Ectodermal cell (in vitro differentiated cells): ENCODE data around the gene CLEC4G.

ENCODE experiments used
- H3K27ac ChIP-seq: 2 replicates; pipeline ENCODE4 v1.7.0; 2013; ENCODE audit warnings: mild to moderate bottlenecking, low read depth, low read length; ENCODE audit not compliant: insufficient read depth, poor library complexity, severe bottlenecking
- H3K27me3 ChIP-seq: 2 replicates; pipeline ENCODE4 v1.7.0; 2013; ENCODE audit warnings: mild to moderate bottlenecking, low read length; ENCODE audit not compliant: insufficient read depth, control insufficient read depth, poor library complexity, severe bottlenecking
- H3K36me3 ChIP-seq: one replicate; pipeline ENCODE4 v1.7.0; 2013; ENCODE audit warnings: low read length; ENCODE audit not compliant: control insufficient read depth, insufficient read depth
- H3K4me1 ChIP-seq: one replicate; pipeline ENCODE4 v1.7.0; 2013; ENCODE audit warnings: low read length; ENCODE audit not compliant: control insufficient read depth, insufficient read depth
- H3K4me3 ChIP-seq: 2 replicates; pipeline ENCODE4 v1.7.0; 2013; ENCODE audit warnings: low read depth, low read length, control low read depth; ENCODE audit not compliant: insufficient read depth
- H3K9me3 ChIP-seq: 2 replicates; pipeline ENCODE4 v1.7.0; 2013; ENCODE audit warnings: mild to moderate bottlenecking, low read length, moderate library complexity; ENCODE audit not compliant: control insufficient read depth
- WGBS, 2 experiments: methylation state at CpG; one replicate each; pipeline ENCODE4 v1.1.7; 2013; ENCODE audit warnings: missing lambda C conversion rate in 2 of 2; 5-methylcytosine and 5-hydroxymethylcytosine counted together

Gene CLEC4G

DNA sequence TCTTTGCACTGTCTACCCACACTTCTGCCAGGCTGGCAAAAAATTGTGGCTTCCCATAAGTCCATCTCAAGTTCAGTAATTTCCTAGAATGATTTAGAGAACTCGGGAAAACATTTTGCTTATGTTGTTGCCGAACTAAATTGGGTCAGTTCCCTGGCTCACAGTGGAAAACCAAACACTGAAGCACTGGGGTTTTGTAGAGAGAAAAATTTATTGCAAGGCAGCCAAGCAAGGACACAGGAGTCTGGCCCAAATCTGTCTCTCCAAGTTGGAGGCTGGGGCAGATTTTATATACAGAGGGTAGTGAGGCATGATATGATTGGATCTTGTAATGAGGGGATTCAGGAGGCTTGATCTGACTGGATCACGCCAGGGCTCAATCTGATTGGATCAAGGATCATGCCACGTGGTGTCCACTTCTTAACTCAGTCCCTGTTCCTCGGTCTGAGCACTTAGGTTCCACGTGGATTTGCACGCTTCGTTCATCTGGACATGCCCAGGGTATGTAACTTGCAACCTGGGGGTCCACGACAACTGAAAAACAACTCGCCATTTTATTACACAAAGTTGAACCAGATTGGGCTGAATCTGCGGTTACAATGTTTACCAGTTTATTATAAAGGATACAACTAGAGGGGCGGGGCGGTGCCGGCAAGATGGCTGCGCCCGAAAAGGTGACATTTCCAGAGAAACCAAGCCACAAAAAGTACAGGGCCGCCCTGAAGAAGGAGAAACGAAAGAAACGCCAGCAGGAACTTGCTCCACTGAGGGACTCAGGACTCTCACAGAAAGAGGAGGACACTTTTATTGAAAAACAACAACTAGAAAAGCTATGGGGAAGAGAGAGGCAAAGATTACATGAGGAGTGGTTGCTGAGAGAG lies 8.1 kb upstream of the CLEC4G start:
- WGBS, 2 experiments, result 85 to 87% methylated on average over 19 of the region's 19 CpGs
- no peak overlapping the region for H3K4me3 ChIP-seq
- H3K36me3 ChIP-seq, result no peaks in the 10 kb centered on the region
- no peaks in the 10 kb centered on the region for H3K9me3 ChIP-seq
- peaks cover 22% of the 10 kb centered on the region for H3K27me3 ChIP-seq
- no peaks in the 10 kb centered on the region for H3K4me1 ChIP-seq
- H3K27ac ChIP-seq, result no peak overlapping the region

GRCh38 chr19:7739211-7739755 lies 7.4 kb upstream of the CLEC4G start:
- H3K27ac ChIP-seq, result no peak overlapping the region
- H3K9me3 ChIP-seq, result no peaks in the 10 kb centered on the region
- H3K4me3 ChIP-seq, result no peak overlapping the region
- H3K36me3 ChIP-seq, result no peaks in the 10 kb centered on the region
- peaks cover 30% of the 10 kb centered on the region for H3K27me3 ChIP-seq
- 68 to 69% methylated on average over 2 of the region's 2 CpGs for WGBS, 2 experiments
- no peaks in the 10 kb centered on the region for H3K4me1 ChIP-seq

DNA sequence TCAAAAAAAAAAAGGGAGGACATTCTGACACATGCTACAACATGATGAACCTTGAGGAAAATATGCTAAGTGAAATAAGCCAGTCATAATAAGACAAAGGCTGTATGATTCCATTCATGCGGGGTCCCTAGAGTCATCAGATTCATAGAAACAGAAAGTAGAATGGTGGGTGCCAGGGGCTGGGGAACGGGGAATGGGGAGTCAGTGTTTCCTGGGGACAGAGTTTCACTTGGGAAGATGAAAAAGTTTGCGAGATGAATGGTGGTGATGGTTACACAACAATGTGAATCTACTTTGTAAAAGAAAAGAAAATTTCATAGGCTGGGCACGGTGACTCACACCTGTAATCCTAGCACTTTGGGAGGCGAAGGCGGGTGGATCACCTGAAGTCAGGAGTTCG lies 6.1 kb upstream of the CLEC4G start:
- Histone ChIP-seq H3K27ac (no peak overlapping the region), H3K4me1 (no peaks in the 10 kb centered on the region), H3K9me3 (no peaks in the 10 kb centered on the region), H3K4me3 (no peak overlapping the region), H3K36me3 (no peaks in the 10 kb centered on the region), H3K27me3 (peaks cover 36% of the 10 kb centered on the region)
- WGBS, 2 experiments, result 84% methylated on average over 7 of the region's 7 CpGs

GRCh38 chr19:7737215-7737614 lies 5.3 kb upstream of the CLEC4G start:
- WGBS, 2 experiments, result 89% methylated on average over 11 of the region's 11 CpGs
- peaks cover 41% of the 10 kb centered on the region for H3K27me3 ChIP-seq
- H3K4me3 ChIP-seq, result no peak overlapping the region
- no peaks in the 10 kb centered on the region for H3K4me1 ChIP-seq
- H3K36me3 ChIP-seq, result no peaks in the 10 kb centered on the region
- no peaks in the 10 kb centered on the region for H3K9me3 ChIP-seq
- no peak overlapping the region for H3K27ac ChIP-seq

GRCh38 chr19:7736148-7736547 lies 4.2 kb upstream of the CLEC4G start:
- Histone ChIP-seq H3K27ac (no peak overlapping the region), H3K27me3 (peaks cover 52% of the 10 kb centered on the region), H3K4me3 (no peak overlapping the region), H3K36me3 (no peaks in the 10 kb centered on the region), H3K4me1 (no peaks in the 10 kb centered on the region), H3K9me3 (no peaks in the 10 kb centered on the region)
- WGBS, 2 experiments, result 41 to 59% methylated on average over 1 of the region's 1 CpG

DNA sequence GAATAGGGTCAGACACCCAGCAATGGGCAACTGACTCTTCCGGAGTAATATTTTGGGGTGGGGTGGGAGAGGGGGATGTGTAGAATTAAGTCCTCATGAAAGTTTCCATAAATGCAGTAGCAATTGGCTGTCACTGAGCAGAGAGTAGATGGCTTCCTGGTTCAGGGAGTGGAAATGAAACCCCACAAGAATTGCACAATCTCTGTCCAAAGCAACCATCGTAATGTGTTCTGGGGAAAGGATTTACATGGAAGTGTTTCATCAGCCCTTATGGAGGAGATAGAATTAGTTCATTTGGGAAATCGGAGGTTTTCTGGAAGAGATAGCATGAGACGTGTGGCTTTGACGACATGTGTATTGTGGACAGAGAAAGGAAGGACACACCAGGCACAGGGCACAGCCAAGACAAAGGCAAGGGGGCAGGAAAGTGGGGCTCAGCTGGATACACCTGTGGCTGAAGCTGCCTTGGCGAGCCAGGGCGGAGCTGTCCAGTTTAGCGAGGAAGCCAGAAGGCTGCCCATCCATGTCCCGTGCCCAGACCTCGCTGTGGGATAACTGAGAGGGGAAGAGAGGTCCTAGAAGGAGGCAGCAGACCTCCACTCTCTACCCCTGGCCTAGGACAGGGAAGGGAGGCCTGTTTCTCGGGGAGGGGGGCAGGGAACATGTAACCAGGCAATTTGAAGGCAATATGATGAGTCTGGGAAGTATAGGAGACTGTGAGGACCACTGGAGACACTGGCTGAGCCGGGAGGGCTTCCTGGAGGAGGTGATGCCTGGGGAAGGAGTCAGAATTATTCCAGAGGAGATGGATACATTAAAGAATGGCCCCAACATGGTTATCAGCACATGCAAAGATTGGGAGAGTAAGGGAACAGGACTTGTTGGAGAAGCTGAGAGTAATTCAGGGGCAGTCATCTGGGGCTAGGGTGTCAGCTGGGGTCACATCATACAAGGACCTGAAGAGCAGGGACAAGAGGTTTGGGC lies 2.6 kb upstream of the CLEC4G start:
- peaks cover 63% of the 10 kb centered on the region for H3K27me3 ChIP-seq
- no peaks in the 10 kb centered on the region for H3K9me3 ChIP-seq
- 63 to 65% methylated on average over 12 of the region's 12 CpGs for WGBS, 2 experiments
- no peak overlapping the region for H3K27ac ChIP-seq
- no peaks in the 10 kb centered on the region for H3K36me3 ChIP-seq
- H3K4me3 ChIP-seq, result no peak overlapping the region
- no peaks in the 10 kb centered on the region for H3K4me1 ChIP-seq

GRCh38 chr19:7733376-7733775 lies 1.5 kb upstream of the CLEC4G start:
- Histone ChIP-seq H3K27ac (no peak overlapping the region), H3K36me3 (no peaks in the 10 kb centered on the region), H3K4me1 (no peaks in the 10 kb centered on the region), H3K9me3 (no peaks in the 10 kb centered on the region), H3K4me3 (no peak overlapping the region), H3K27me3 (peaks cover 75% of the 10 kb centered on the region)
- WGBS, 2 experiments, result 69 to 76% methylated on average over 6 of the region's 6 CpGs

DNA sequence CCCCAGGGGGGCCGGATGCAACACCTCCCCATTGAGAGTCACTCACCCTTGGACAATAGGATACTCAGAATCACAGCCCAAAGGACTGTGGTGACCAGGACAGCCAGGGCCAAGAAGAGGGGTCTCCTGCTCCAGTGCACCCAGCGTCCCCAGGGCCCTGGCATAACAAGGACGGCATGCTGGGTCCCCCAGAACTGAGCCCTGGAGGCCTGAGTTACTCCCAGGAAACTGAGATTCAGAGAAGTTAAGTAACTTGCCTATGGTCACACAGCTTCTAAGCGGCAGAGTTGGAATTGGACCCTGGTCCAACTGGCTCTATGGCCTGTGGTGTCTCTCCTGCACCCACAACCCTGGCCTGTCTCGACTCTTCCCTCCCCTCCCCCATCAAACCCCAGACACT lies 295 bp downstream of the CLEC4G start:
- Histone ChIP-seq H3K27ac (no peak overlapping the region), H3K4me3 (no peak overlapping the region), H3K27me3 (peaks cover 86% of the 10 kb centered on the region), H3K36me3 (no peaks in the 10 kb centered on the region), H3K4me1 (no peaks in the 10 kb centered on the region), H3K9me3 (no peaks in the 10 kb centered on the region)
- 78% methylated on average over 5 of the region's 5 CpGs for whole genome bisulfite sequencing, 2 experiments

DNA sequence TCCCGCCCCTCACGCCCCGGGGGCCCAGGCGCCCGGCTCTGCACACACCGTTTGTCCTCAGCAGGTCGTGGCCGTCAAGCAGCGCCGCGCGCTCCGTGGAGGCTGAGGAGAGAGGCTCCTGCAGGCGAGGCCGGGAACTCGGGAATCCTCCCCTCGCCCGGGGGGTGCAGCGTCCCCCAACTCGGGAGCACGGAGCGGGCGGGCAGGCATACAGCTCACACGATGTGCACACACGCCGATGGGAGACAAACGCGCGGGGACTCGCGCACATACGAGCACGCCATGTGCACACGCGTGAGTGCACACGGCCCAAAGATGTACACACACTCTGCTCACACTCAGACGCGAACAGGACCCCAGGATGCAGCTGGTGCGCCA lies 703 bp downstream of the CLEC4G start:
- H3K27me3 ChIP-seq, result peaks cover 86% of the 10 kb centered on the region
- H3K27ac ChIP-seq, result no peak overlapping the region
- no peaks in the 10 kb centered on the region for H3K36me3 ChIP-seq
- WGBS, 2 experiments, result 75 to 78% methylated on average over 39 of the region's 39 CpGs
- H3K9me3 ChIP-seq, result no peaks in the 10 kb centered on the region
- H3K4me1 ChIP-seq, result no peaks in the 10 kb centered on the region
- H3K4me3 ChIP-seq, result no peak overlapping the region
